ENCODE data around the gene PCDHB14. TPM values are rescaled to one million over a fixed set of nuclear protein-coding genes. Genes with fewer than 3 reads are reported as not detected.

Gene PCDHB14
- total and polyA plus RNA-seq, 8 donors = 2.6 to 11.1 (median 9.6) TPM

GRCh38 chr5:141269195-141269594, 46.1 kb downstream of the PCDHB14 start:
- Histone ChIP-seq H3K9me3 (peaks cover 0 to 100% of the 10 kb centered on the region in 2 donors), H3K27ac (no peak overlapping the region), H3K27me3 (no peaks in the 10 kb centered on the region), H3K4me1 (no peaks in the 10 kb centered on the region), H3K36me3 (peaks cover 0 to 21% of the 10 kb centered on the region in 2 donors), H3K4me3 (no peak overlapping the region)
- intact Hi-C loops (cut with DNase I) = no loop called here
- ATAC-seq (no peak), DNase-seq (no peak)
- no peak for TF ChIP-seq CTCF (IDR thresholded peaks at IDR 0.05)

GRCh38 chr5:141272906-141273305, 49.8 kb downstream of the PCDHB14 start:
- Histone ChIP-seq H3K27me3 (no peaks in the 10 kb centered on the region), H3K4me3 (no peak overlapping the region), H3K27ac (no peak overlapping the region), H3K9me3 (peaks cover 5 to 99% of the 10 kb centered on the region in 2 donors), H3K4me1 (no peaks in the 10 kb centered on the region), H3K36me3 (peaks cover 0 to 8% of the 10 kb centered on the region in 2 donors)
- ATAC-seq (no peak), DNase-seq (no peak)
- no peak for TF ChIP-seq CTCF (IDR thresholded peaks at IDR 0.05)
- intact Hi-C loops (cut with DNase I) = no loop called here

Other genes starting within 250 kb of the PCDHB14 start
Only the 30 nearest of the 36 such genes appear.
- under 1 TPM; 0.06 to 0.10 TPM for gene PCDHB1, start 172.0 kb upstream of the PCDHB14 start, total RNA-seq
- under 1 TPM; 0.06 to 0.14 (median 0.11) TPM for gene PCDHB1, start 172.0 kb upstream of the PCDHB14 start, polyA plus RNA-seq (ENCODE audit: insufficient read length in 6 of 6)
- gene PCDHB2, start 128.7 kb upstream of the PCDHB14 start, total RNA-seq = 1 to 10 TPM; 3.6 to 6.6 TPM
- gene PCDHB2, start 128.7 kb upstream of the PCDHB14 start, polyA plus RNA-seq (ENCODE audit: insufficient read length in 6 of 6) = 10 to 100 TPM in 1 of 6 donors, 1 to 10 TPM in 5; 5.9 to 12.5 (median 8.9) TPM
- gene PCDHB3, start 122.9 kb upstream of the PCDHB14 start, total RNA-seq = 1 to 10 TPM; 2.0 to 3.9 TPM
- 1 to 10 TPM; 2.2 to 4.1 (median 3.2) TPM for gene PCDHB3, start 122.9 kb upstream of the PCDHB14 start, polyA plus RNA-seq (ENCODE audit: insufficient read length in 6 of 6)
- gene PCDHB4, start 101.5 kb upstream of the PCDHB14 start, total RNA-seq = 1 to 10 TPM; 1.9 to 4.3 TPM
- gene PCDHB4, start 101.5 kb upstream of the PCDHB14 start, polyA plus RNA-seq (ENCODE audit: insufficient read length in 6 of 6) = 1 to 10 TPM; 2.0 to 3.5 (median 2.5) TPM
- gene PCDHB5, start 88.1 kb upstream of the PCDHB14 start, total RNA-seq = 1 to 10 TPM; 2.5 to 7.5 TPM
- gene PCDHB5, start 88.1 kb upstream of the PCDHB14 start, polyA plus RNA-seq (ENCODE audit: insufficient read length in 6 of 6) = 10 to 100 TPM in 5 of 6 donors, 1 to 10 TPM in 1; 8.0 to 13.9 (median 11.3) TPM
- 1 to 10 TPM in 1 of 2 donors, under 1 TPM in 1; 0.73 to 1.0 TPM for gene PCDHB6, start 73.3 kb upstream of the PCDHB14 start, total RNA-seq
- gene PCDHB6, start 73.3 kb upstream of the PCDHB14 start, polyA plus RNA-seq (ENCODE audit: insufficient read length in 6 of 6) = 1 to 10 TPM; 2.6 to 3.3 (median 2.8) TPM
- 1 to 10 TPM; 2.4 to 3.8 TPM for gene PCDHB7, start 50.7 kb upstream of the PCDHB14 start, total RNA-seq
- gene PCDHB7, start 50.7 kb upstream of the PCDHB14 start, polyA plus RNA-seq (ENCODE audit: insufficient read length in 6 of 6) = 1 to 10 TPM; 3.9 to 5.8 (median 4.8) TPM
- 1 to 10 TPM; 1.1 to 2.7 TPM for gene PCDHB8, start 45.6 kb upstream of the PCDHB14 start, total RNA-seq
- 1 to 10 TPM in 5 of 6 donors, under 1 TPM in 1; 0.72 to 3.7 (median 2.5) TPM for gene PCDHB8, start 45.6 kb upstream of the PCDHB14 start, polyA plus RNA-seq (ENCODE audit: insufficient read length in 6 of 6)
- gene PCDHB16, start 41.0 kb upstream of the PCDHB14 start, total RNA-seq = 1 to 10 TPM; 1.8 to 3.1 TPM
- 1 to 10 TPM; 4.0 to 8.2 (median 6.9) TPM for gene PCDHB16, start 41.0 kb upstream of the PCDHB14 start, polyA plus RNA-seq (ENCODE audit: insufficient read length in 6 of 6)
- gene PCDHB9, start 36.2 kb upstream of the PCDHB14 start, total RNA-seq = 1 to 10 TPM; 1.3 to 1.6 TPM
- 1 to 10 TPM; 3.3 to 5.1 (median 4.4) TPM for gene PCDHB9, start 36.2 kb upstream of the PCDHB14 start, polyA plus RNA-seq (ENCODE audit: insufficient read length in 6 of 6)
- gene PCDHB10, start 31.0 kb upstream of the PCDHB14 start, total RNA-seq = 1 to 10 TPM; 1.5 to 2.0 TPM
- gene PCDHB10, start 31.0 kb upstream of the PCDHB14 start, polyA plus RNA-seq (ENCODE audit: insufficient read length in 6 of 6) = 1 to 10 TPM; 5.8 to 6.9 (median 6.2) TPM
- gene PCDHB11, start 23.7 kb upstream of the PCDHB14 start, total RNA-seq = 1 to 10 TPM; 2.6 to 3.4 TPM
- gene PCDHB11, start 23.7 kb upstream of the PCDHB14 start, polyA plus RNA-seq (ENCODE audit: insufficient read length in 6 of 6) = 1 to 10 TPM; 2.4 to 3.8 (median 3.5) TPM
- gene PCDHB12, start 14.6 kb upstream of the PCDHB14 start, total RNA-seq = 1 to 10 TPM; 2.3 to 2.6 TPM
- 1 to 10 TPM; 4.6 to 7.6 (median 6.2) TPM for gene PCDHB12, start 14.6 kb upstream of the PCDHB14 start, polyA plus RNA-seq (ENCODE audit: insufficient read length in 6 of 6)
- 1 to 10 TPM; 1.8 to 2.1 TPM for gene PCDHB13, start 9.4 kb upstream of the PCDHB14 start, total RNA-seq
- 1 to 10 TPM; 5.0 to 6.9 (median 5.9) TPM for gene PCDHB13, start 9.4 kb upstream of the PCDHB14 start, polyA plus RNA-seq (ENCODE audit: insufficient read length in 6 of 6)
- gene PCDHB15, start 22.1 kb downstream of the PCDHB14 start, total RNA-seq = 1 to 10 TPM; 2.8 to 5.0 TPM
- 10 to 100 TPM in 3 of 6 donors, 1 to 10 TPM in 3; 8.7 to 14.4 (median 11.1) TPM for gene PCDHB15, start 22.1 kb downstream of the PCDHB14 start, polyA plus RNA-seq (ENCODE audit: insufficient read length in 6 of 6)
- under 1 TPM in 1 of 2 donors, not detected in 1; 0.76 TPM for gene SLC25A2, start 80.7 kb downstream of the PCDHB14 start, total RNA-seq
- under 1 TPM in 4 of 6 donors, not detected in 2; 0.14 to 0.34 (median 0.21) TPM for gene SLC25A2, start 80.7 kb downstream of the PCDHB14 start, polyA plus RNA-seq (ENCODE audit: insufficient read length in 6 of 6)
- 10 to 100 TPM; 53.2 to 53.5 TPM for gene TAF7, start 97.4 kb downstream of the PCDHB14 start, total RNA-seq
- 100 to 1,000 TPM; 123 to 142 (median 134) TPM for gene TAF7, start 97.4 kb downstream of the PCDHB14 start, polyA plus RNA-seq (ENCODE audit: insufficient read length in 6 of 6)
- gene PCDHGA1, start 107.2 kb downstream of the PCDHB14 start, total RNA-seq = under 1 TPM; 0.38 to 0.42 TPM
- gene PCDHGA1, start 107.2 kb downstream of the PCDHB14 start, polyA plus RNA-seq (ENCODE audit: insufficient read length in 6 of 6) = 1 to 10 TPM in 1 of 6 donors, under 1 TPM in 5; 0.39 to 1.1 (median 0.81) TPM
- 1 to 10 TPM; 2.0 to 3.6 TPM for gene PCDHGA2, start 115.4 kb downstream of the PCDHB14 start, total RNA-seq
- gene PCDHGA2, start 115.4 kb downstream of the PCDHB14 start, polyA plus RNA-seq (ENCODE audit: insufficient read length in 6 of 6) = 1 to 10 TPM; 4.6 to 7.1 (median 5.7) TPM
- 1 to 10 TPM; 1.4 to 1.8 TPM for gene PCDHGA3, start 120.5 kb downstream of the PCDHB14 start, total RNA-seq
- 1 to 10 TPM; 1.6 to 4.4 (median 3.4) TPM for gene PCDHGA3, start 120.5 kb downstream of the PCDHB14 start, polyA plus RNA-seq (ENCODE audit: insufficient read length in 6 of 6)
- 1 to 10 TPM; 1.7 to 2.1 TPM for gene PCDHGB1, start 126.8 kb downstream of the PCDHB14 start, total RNA-seq
- 1 to 10 TPM; 1.4 to 2.3 (median 1.7) TPM for gene PCDHGB1, start 126.8 kb downstream of the PCDHB14 start, polyA plus RNA-seq (ENCODE audit: insufficient read length in 6 of 6)
- gene PCDHGA4, start 131.7 kb downstream of the PCDHB14 start, total RNA-seq = 1 to 10 TPM; 2.2 to 2.6 TPM
- gene PCDHGA4, start 131.7 kb downstream of the PCDHB14 start, polyA plus RNA-seq (ENCODE audit: insufficient read length in 6 of 6) = 1 to 10 TPM; 2.1 to 3.4 (median 2.9) TPM
- gene PCDHGB2, start 136.7 kb downstream of the PCDHB14 start, total RNA-seq = 1 to 10 TPM; 2.3 to 2.6 TPM
- 1 to 10 TPM; 4.4 to 5.4 (median 4.7) TPM for gene PCDHGB2, start 136.7 kb downstream of the PCDHB14 start, polyA plus RNA-seq (ENCODE audit: insufficient read length in 6 of 6)
- gene PCDHGA5, start 140.8 kb downstream of the PCDHB14 start, total RNA-seq = 1 to 10 TPM; 1.3 to 2.0 TPM
- gene PCDHGA5, start 140.8 kb downstream of the PCDHB14 start, polyA plus RNA-seq (ENCODE audit: insufficient read length in 6 of 6) = 1 to 10 TPM; 3.2 to 5.0 (median 4.1) TPM
- 1 to 10 TPM; 1.5 to 2.4 TPM for gene PCDHGB3, start 146.9 kb downstream of the PCDHB14 start, total RNA-seq
- gene PCDHGB3, start 146.9 kb downstream of the PCDHB14 start, polyA plus RNA-seq (ENCODE audit: insufficient read length in 6 of 6) = 1 to 10 TPM; 2.6 to 3.4 (median 2.7) TPM
- gene PCDHGA6, start 150.5 kb downstream of the PCDHB14 start, total RNA-seq = 1 to 10 TPM; 2.9 TPM
- 1 to 10 TPM; 4.8 to 6.5 (median 5.8) TPM for gene PCDHGA6, start 150.5 kb downstream of the PCDHB14 start, polyA plus RNA-seq (ENCODE audit: insufficient read length in 6 of 6)
- gene PCDHGA7, start 159.4 kb downstream of the PCDHB14 start, total RNA-seq = 1 to 10 TPM; 1.7 TPM
- 1 to 10 TPM; 1.8 to 2.2 (median 2.0) TPM for gene PCDHGA7, start 159.4 kb downstream of the PCDHB14 start, polyA plus RNA-seq (ENCODE audit: insufficient read length in 6 of 6)
- 1 to 10 TPM; 3.2 to 3.4 TPM for gene PCDHGB4, start 164.4 kb downstream of the PCDHB14 start, total RNA-seq
- gene PCDHGB4, start 164.4 kb downstream of the PCDHB14 start, polyA plus RNA-seq (ENCODE audit: insufficient read length in 6 of 6) = 1 to 10 TPM; 3.7 to 5.9 (median 4.3) TPM
- 1 to 10 TPM in 1 of 2 donors, under 1 TPM in 1; 0.76 to 1.1 TPM for gene PCDHGA8, start 169.3 kb downstream of the PCDHB14 start, total RNA-seq
- under 1 TPM; 0.38 to 0.99 (median 0.77) TPM for gene PCDHGA8, start 169.3 kb downstream of the PCDHB14 start, polyA plus RNA-seq (ENCODE audit: insufficient read length in 6 of 6)
- gene PCDHGB5, start 174.6 kb downstream of the PCDHB14 start, total RNA-seq = 1 to 10 TPM; 8.8 to 9.1 TPM
- 10 to 100 TPM in 1 of 6 donors, 1 to 10 TPM in 5; 7.6 to 10.1 (median 8.4) TPM for gene PCDHGB5, start 174.6 kb downstream of the PCDHB14 start, polyA plus RNA-seq (ENCODE audit: insufficient read length in 6 of 6)

Measured in left lung (tissue), 10 donors.